NCI-H2081 treated with DMSO at 0.1 percent for 48 hours (cell line): ENCODE results near the gene ANKRD33B.
"Not testable (repeated sequence)": the region's sequence is repeated elsewhere in the genome, so short reads cannot be mapped to it uniquely, and the experiment has no call there.

Source experiments
- DNase-seq: peaks from one replicate; lab custom pipeline; 2025; lab: John Stamatoyannopoulos, UW

ANKRD33B gene

DNA sequence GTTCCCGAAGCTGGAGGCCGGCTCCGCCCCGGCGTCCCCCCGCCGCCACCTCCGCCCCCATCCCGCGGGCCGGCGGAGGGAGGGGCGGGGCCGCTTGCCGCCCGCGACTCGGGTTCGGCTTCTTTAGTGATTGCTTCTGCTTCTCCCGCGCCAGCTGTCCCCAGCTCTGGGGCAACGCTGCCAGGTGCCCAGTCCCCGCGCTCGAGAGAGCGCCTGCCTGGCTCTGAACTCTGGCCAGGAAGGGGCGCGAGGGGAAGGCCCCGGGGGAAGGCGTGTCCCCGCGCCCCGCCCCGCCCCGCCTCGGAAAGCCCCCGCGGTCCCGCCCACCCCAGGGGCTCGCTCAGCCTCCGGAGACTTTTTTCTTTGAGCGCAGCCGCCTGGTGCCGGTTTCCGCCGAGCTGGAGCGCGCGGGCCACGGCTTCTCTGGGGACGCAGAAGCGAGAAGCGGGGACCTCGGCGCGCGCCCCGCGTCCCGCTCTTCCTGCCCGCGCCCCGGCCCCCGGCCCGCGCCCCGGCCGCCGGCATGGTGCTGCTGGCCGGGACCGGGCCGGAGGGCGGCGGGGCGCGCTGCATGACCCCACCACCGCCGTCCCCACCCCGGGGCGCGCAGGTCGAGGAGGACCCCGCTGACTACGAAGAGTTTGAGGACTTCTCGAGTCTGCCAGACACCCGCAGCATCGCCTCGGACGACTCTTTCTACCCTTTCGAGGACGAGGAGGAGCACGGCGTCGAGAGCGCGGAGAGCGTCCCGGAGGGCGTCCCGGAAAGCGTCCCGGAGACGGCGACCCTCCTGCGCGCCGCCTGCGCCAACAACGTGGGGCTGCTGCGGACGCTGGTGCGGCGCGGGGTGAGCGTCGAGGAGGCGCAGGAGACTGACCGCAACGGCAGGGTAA, at the start of gene ANKRD33B:
Gene ANKRD33B, plus strand, starts transcription at position 126 of the 893 bp plus-strand sequence. Its CDS starts 398 bp downstream, at position 524.
- DNase-seq = no peak

GRCh38 chr5:10514572-10514971, 49.3 kb upstream of the ANKRD33B start:
- DNase-seq = not testable (repeated sequence)

- no peak for DNase-seq
Observed at GRCh38 chr5:10515492-10515891, 48.4 kb upstream of the ANKRD33B start.

GRCh38 chr5:10518347-10518746, 45.5 kb upstream of the ANKRD33B start:
- DNase-seq = no peak

GRCh38 chr5:10519729-10520128, 44.1 kb upstream of the ANKRD33B start:
- no peak for DNase-seq

DNA sequence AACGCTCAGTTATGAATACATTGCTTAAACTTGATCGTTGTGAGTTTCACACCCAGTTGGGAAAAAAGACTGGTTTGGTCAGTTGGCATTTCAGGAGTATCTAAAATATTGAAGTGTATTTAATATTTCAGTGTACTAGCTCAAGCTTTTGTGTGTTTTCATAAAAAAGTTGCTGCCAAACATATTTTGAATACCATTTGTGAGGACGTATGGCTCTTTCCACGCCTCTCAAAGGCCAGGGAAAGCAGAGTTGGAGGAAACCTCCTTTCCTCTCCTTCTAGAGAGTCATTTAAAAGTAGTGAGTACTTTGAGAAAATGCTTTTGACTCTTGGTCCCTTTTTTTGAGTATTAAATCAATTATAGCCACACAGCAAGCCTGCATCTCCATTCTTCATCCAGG, 43.2 kb upstream of the ANKRD33B start:
- no peak for DNase-seq

- no peak for DNase-seq
Observed at GRCh38 chr5:10521466-10522223, 42.2 kb upstream of the ANKRD33B start.

GRCh38 chr5:10522224-10522611, 41.7 kb upstream of the ANKRD33B start:
- no peak for DNase-seq

DNA sequence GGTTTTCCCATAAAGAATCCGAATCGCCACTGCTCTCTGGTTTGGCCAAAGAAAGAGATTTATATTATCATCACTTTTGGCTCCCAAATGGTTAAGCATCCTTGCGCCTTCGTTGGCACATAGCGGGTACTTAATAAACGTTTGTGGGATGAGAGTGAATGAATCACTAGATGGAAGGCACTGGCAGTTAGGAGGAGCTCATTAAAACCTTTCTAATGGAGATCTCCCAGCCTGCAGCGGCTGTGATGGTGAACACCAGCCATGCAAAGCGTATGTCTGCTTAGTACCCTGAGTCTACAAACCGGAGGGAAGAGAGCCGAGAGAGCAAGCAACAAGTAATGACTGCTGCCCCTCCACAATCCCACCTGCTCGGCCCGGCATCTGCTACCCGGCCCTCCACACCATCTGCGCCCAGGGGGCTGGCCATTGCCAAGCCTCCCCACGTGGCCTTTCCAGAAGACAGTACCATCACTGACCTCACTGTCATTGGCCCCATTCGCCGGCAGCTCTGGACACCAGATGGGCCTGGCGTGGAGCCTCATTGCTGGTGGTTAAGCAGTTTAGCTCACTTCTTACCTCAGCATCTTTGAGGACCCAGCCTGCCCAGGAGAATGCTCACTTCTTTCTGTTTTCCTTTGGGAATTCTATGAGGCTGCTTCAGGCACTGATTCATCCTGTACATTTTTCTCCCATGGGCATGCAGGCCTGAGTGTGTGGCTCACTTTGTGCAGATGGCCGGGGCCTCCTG, 39.3 kb upstream of the ANKRD33B start:
- no peak for DNase-seq

DNA sequence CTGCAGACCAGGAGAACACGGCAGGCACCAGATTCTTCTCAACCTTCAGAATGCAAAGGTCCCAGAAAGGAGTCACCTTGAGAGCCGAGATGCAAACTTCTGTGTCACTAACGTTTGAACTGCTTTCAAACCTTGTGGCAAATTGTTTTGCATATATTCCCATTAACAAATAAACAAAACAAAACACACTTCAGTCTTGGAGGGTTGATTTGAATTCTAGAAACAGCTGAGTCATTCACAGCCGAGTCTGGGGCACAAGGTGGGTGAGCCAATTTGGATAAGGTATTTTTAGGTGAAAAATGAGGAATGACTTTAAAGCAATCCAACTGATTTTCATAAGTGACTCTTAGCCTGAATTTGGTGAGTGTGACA, 38.8 kb upstream of the ANKRD33B start:
- DNase-seq = no peak

- DNase-seq = no peak
Observed at GRCh38 chr5:10527281-10527950, 36.5 kb upstream of the ANKRD33B start.

- no peak for DNase-seq
Observed at GRCh38 chr5:10528056-10528816, 35.6 kb upstream of the ANKRD33B start.

DNA sequence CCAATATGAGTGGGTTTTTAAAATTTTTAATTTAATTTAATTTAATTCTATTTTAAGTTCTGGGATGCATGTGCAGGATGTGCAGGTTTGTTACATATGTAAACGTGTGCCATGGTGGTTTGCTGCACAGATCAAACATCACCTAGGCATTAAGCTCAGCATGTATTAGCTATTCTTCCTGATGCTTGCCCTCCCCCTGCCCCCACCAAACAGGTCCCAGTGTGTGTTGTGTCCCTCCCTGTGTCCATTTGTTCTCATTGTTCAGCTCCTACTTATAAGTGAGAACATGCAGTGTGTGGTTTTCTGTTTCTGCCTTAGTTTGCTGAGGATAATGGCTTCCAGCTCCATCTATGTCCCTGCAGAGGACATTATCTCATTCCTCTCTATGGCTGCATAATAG, 35.0 kb upstream of the ANKRD33B start:
- DNase-seq = no peak

DNA sequence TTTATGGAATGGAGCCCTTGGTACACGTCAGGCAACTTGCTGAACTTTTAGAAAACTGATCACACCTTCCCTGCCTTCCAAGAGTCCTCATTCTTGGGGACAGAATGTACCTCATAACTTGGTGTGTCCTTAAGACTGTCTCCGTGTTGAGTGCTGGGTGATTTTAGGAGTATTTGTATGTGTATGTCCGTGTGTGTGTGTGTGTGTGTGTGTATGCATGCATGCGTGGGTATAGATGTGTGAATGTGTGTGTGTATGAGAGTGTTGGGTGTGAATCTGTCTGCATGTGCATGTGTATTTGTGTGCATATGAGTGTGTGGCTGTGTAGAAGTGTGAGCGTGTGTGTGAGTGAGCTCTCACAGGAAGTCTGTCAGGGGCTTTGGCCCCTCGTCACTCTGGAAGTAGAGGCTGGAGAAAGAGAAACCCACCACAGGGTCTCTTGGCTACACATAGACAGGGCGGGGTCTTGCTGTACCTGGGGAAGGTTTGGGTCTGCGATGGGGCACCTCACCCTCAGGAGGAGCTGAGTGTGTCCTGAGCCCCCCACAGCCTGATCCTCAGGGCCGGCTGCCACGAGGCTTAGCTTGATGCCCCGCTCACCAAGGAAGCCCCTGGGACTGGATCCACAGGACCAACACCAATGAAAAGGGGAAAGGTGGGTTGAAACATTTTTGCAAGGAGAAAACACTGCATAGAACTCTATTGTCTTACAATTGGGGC, 33.1 kb upstream of the ANKRD33B start:
- no peak for DNase-seq

- DNase-seq = no peak
Observed at GRCh38 chr5:10532421-10532820, 31.4 kb upstream of the ANKRD33B start.

DNA sequence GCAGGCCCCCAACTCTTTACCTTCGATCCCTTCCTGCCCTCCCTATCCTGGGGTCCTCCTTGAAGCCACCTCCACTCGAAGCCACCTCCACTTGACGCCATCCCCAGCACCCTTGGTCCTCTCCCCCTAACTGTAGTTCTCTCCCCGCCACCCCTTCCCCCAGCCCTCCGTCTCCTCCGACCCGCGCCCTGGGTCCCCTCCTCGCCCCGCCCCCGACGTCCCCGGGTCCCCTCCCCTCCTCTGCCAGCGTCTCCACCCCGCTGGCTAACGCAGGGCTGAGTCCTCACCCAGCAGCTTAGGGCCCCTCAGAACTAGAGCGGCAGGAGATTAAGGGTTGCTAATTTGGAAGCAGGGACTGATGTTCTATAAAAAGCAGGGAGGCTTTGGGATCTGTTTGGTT, 30.6 kb upstream of the ANKRD33B start:
- DNase-seq = no peak

DNA sequence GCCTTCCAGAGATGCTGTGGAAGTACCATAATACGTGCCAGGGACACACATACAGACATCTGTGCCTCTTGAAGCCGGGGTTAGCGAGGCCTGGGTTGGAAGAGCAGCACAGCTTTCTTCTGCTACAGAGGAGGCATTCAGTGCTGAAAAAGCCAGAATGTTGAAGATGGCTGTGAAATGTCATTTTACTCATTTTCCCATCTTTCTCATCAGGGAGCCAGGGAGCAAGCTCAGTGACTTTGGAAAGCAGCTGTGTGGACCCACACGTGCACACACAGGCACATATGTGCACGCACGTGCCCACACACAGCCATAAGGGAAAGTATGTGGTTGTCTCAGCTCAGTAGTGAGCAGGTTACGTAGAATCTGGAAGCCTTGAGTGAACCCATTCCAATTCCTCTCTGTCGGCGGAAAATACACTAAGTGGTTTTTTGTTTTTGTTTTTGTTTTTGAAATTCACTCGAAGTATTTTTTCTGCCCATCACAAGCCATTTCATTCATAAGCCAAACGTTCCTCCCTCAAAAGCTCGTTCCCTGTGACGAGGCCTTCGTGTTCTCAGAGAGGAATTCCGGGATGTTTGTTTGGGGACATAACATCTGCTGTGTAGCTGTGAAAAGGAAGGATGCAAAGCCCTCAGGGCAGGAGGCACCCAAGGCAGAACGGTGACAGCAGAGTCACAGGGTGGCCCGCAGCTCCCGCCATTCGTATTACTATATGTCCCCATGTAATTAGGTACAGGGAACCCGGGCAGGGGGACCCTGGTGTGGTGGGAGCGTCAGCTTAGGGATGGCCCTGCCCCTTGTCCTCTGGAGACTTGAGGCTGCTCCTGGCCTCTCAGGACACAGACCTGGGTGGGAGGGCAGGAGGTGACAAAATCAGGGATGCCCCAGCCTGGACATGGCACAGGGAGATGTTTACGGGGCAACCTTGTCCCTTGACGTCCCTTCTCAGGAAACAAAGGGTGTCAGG, 29.0 kb upstream of the ANKRD33B start:
- DNase-seq = no peak

DNA sequence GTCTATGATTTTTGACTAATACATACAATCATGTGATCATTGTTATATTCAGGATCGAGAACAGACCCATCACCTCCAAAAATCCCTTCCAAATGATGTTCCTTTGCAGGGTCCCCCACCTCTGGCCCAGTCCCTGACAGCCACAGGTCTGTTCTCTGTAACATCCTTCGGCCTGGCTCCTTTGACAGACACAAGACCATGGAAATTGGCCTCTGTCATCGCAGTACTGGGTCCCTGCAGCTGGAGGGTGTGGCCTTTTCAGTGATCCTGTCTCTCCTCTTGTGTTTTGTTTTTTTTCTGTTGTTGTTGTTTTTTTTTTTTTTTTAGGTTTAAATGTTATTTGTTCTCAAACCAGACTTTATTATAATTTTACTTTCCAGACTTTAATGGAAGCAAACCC, 27.4 kb upstream of the ANKRD33B start:
- no peak for DNase-seq

DNA sequence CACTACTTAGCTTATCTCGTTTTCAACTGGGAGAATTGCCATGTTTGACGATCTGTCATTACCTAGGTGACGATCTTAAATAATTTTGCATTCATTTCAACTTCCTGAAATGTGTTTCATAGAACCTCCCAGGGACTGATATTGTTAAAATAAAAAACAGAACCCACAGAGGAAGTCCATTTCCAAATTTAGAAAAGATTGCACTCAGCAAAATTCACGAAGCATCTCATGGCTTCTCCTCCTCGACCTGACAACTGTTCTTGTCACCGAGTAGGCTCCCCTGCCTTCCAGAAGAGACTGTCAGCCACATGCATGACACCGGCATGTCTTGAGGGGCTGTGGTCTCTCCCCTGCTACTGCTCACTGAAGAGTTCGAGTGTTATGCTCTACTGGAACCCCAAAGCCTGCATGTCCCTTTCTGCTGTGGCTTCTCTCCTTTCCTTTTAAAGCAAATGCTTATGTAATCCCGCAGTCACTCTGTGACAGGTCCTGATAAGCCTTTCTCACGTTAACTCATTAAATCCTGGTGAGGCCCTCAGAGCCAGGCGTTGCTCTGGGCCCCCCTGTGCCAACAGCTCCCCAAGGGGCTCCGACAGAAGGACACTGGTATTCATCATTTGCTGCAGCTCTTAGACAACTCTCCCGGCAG, 26.8 kb upstream of the ANKRD33B start:
- DNase-seq = no peak
